ENCODE data around the gene AMACR. TPM values are rescaled to one million over a fixed set of nuclear protein-coding genes. Genes with fewer than 3 reads are reported as not detected.

Gene AMACR
- total RNA-seq (ENCODE audit: insufficient read depth, low replicate concordance), result 10.4 TPM

- peak; percentile 98 for DNase-seq (ENCODE audit: low spot score)
Measured at GRCh38 chr5:34007621-34008600, at the start of gene AMACR. Gene AMACR, minus strand, starts transcription at chr5:34008050. Its CDS starts 31 bp downstream, at chr5:34008019.

DNA sequence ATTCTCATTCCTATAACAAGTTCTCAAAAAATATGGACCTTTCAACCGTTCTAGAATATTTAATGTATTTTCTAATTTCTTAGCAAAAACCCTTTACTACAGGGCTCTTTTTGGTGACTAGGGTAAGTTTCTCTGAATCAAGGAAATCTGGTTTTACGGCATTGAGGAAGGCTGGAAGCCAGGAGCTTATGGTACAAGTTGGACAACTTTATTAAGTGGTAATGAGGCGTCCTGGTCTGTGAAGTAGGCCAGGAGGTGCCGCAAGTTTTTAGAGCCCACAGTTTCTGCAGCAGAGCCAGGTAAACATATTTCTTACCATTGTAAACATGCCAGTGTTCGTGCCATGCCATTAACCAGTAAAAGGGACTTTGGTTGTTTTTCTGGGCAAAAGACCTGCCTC, 49.7 kb upstream of the AMACR start:
- DNase-seq (ENCODE audit: low spot score), result no peak

- no peak for DNase-seq (ENCODE audit: low spot score)
Measured at GRCh38 chr5:34057118-34057517, 49.3 kb upstream of the AMACR start.

DNA sequence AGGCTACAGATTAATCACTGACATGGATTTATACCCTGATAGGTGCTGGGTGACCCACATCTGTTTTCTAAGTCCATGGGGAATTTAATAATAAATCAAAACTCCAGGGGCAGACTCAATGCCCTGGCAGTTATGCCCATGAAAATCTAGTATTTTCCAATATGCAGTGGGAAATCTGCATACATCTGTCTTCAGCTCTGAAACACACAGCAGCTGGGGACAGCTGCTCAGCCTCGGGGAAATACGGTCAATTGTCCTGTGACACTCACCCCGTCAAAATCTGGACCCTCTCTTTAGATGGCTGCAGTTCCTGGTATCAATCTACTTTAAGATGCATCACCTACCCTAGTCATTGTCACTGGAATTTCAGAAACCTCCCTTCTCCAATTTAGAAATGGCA, 47.8 kb upstream of the AMACR start:
- no peak for DNase-seq (ENCODE audit: low spot score)

DNA sequence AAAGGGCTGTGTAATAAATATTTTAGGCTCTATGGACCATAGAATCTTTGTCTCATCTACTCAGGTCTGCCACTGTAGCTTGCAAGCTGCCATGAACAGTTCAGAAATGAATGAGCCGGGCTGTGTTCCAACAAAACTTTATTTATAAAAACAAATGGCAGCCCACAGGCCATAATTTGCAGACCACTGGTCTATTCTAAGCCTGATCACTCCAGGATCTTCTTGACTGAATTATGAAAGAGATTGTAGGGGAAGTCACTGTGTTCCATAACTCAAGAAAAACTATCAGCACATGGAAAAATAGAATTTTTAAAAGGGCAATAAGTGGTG, 46.5 kb upstream of the AMACR start:
- DNase-seq (ENCODE audit: low spot score), result no peak

- peak; percentile 93 for DNase-seq (ENCODE audit: low spot score)
Measured at GRCh38 chr5:34053571-34054399, 45.9 kb upstream of the AMACR start.

- peak; percentile 93 for DNase-seq (ENCODE audit: low spot score)
Measured at GRCh38 chr5:34053133-34053532, 45.3 kb upstream of the AMACR start.

DNA sequence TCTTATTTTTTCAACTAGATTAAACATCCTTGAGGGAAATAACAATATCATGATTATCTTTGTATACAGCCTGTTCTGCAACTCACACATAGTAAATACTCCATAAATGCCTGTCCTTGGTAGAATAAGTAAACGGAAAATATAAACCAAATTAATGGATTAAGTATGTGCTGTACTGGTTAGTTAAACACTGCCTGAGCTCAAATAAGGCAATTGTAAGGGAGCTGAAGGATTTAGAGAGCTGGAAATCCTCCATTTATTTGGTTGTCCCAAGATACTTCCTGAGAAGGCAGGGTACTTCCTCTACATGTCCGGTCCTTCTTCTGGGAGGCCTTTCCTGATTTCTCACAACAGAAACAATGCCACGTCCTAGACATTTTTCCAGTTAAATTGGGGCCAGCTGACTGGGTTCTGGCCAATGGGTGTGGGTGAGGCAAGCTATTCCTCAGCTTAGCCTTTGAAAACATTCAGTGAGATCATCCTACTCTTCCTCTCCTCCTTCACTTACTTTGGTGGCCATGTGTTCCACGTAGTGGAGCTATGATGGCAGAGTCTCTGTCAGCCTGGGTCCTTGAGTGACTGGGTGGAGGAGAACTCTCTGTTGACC, 43.6 kb upstream of the AMACR start:
- DNase-seq (ENCODE audit: low spot score), result no peak

DNA sequence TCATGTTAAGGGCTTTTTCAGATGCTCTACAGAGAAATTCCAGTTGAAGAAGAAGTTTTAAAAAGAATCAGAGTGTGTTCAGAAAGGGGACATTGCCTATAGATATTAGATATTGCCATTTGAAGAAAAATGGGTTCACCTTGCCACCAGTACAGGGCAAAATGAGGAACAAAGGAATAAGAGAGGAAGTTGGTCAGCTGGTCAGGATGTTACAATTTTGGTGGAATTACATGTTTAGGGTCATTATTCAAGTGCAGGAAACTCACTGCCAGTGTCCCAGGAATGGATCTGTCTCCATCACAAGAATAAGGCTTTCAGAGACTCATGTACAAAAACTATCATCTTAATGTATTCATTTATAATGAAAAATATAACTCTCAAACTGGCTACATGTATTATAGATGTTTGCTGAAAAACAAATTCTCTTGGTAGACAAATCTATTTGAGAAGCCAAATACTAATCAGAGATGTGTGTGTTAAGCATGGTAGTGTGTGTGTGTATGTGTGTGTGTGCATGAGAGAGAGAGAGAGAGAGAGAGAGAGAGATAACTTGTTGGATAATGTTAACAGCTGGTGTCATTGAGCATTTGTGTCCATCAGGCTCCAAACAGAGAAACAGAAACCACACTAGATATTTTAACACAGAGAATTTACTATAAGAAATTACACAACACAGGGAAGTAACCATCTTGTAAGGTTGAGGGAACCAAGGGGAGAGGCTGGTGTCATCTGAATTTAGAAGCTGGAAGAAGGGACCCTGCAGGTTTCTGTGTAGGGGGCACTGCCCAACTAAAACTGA, 40.1 kb upstream of the AMACR start:
- no peak for DNase-seq (ENCODE audit: low spot score)

DNA sequence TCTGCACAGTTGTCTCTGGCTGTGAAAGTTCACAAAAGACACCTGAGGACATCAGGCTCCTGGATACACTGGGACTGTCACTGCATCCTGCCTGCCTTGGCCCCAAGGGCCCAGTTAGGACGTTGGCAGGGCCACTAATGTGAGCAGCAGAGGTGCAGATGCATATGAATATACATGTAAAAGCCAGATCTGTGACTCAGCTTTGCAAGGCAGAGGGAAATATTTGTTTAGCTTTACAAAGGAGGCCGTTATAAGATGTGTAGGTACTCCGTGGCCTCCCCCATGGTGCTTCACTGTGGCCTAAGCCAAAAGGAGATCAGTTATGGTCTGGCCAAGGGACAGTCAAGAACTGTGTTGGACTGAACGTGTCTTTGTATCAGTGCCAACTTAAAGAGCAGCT, 39.3 kb upstream of the AMACR start:
- DNase-seq (ENCODE audit: low spot score), result no peak

GRCh38 chr5:34045996-34046395, 38.1 kb upstream of the AMACR start:
- no peak for DNase-seq (ENCODE audit: low spot score)

- peak; percentile 71 for DNase-seq (ENCODE audit: low spot score)
Measured at GRCh38 chr5:34045023-34045422, 37.2 kb upstream of the AMACR start.

- DNase-seq (ENCODE audit: low spot score), result peak; percentile 87
Measured at GRCh38 chr5:34043099-34043876, 35.4 kb upstream of the AMACR start, which contains the start of gene C1QTNF3. Gene C1QTNF3, minus strand, starts transcription at chr5:34043213. Its CDS starts 88 bp downstream, at chr5:34043125.

- DNase-seq (ENCODE audit: low spot score), result peak; percentile 45
Measured at GRCh38 chr5:34042321-34042720, 34.5 kb upstream of the AMACR start.

DNA sequence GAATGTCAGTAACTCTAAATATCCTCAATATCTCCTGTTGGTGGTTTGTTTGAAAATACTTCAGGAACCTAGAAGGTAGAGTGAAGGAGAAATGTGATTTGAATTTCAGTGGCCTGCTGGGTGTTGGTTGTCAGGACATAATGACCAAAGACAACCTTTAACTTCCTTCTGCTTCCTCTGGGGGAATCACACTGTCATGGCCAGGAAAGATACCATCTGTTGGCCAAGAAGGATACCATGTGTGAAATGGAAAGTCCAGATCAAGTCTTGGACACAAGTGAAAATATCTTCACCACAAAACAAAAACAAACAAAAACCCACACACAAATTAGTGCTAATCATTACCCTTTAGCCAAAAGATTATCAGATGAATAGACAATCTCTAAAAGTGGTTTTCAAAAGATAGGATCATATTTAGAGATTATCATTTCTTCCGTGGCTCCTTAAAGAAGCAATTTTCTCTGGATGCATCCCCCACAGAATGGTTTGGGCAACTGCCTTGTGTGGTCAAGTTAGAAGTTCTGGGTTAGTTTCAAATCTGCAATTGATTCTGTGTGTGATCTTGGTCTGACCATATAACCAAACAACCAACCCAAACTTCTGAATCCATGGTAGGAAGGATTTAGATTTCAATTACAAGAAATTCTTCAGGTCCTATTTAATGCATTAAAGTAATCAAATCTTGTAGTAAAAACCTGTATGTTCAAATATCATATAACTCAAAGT, 33.6 kb upstream of the AMACR start:
- DNase-seq (ENCODE audit: low spot score), result no peak

GRCh38 chr5:34040472-34040871, 32.6 kb upstream of the AMACR start:
- peak; percentile 63 for DNase-seq (ENCODE audit: low spot score)

GRCh38 chr5:34039398-34040157, 31.7 kb upstream of the AMACR start:
- DNase-seq (ENCODE audit: low spot score), result no peak

DNA sequence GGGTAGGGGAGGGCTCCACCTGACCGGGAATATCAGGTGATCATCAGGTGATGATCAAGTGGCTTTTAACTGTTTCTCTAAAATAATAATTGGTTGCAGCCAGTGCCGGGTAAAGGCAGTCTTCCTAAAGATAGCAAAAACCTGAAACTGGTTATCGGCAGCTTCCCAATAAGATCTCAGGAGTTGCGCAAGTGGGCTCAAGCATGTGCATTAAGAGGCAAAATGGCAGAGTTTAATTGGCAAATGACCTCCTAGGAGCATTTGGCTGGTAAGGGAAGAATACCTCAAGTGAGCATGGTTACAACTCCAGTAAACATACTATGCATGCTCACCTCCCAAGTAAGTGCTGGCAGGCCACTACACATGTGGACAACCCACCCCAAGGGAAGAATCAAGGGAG, 31.0 kb upstream of the AMACR start:
- DNase-seq (ENCODE audit: low spot score), result no peak

- peak; percentile 48 for DNase-seq (ENCODE audit: low spot score)
Measured at GRCh38 chr5:34038390-34038789, 30.5 kb upstream of the AMACR start.

Data from umbilical cord (tissue), 2 donors.